ENCODE data around the gene AASS. TPM values are rescaled to one million over a fixed set of nuclear protein-coding genes. Genes with fewer than 3 reads are reported as not detected.
"Not testable (repeated sequence)": the region's sequence is repeated elsewhere in the genome, so short reads cannot be mapped to it uniquely, and the experiment has no call there.

The AASS gene
- polyA plus RNA-seq, 2 of the 4 experiments (the other 2 are of a cell fraction) = 0.04 to 0.21 TPM

- H3K4me2 ChIP-seq = no peak overlapping the region
- ChIA-PET POLR2A (no interaction called here), CTCF (no interaction called here)
- 0% methylated on average over 3 of the region's 3 CpGs for WGBS (ENCODE audit: missing lambda C conversion rate)
- no peak overlapping the region for H3K4me3 ChIP-seq
- no peak for TF ChIP-seq SMC3 (IDR thresholded peaks at IDR 0.05)
- TF ChIP-seq, protein P1, sequence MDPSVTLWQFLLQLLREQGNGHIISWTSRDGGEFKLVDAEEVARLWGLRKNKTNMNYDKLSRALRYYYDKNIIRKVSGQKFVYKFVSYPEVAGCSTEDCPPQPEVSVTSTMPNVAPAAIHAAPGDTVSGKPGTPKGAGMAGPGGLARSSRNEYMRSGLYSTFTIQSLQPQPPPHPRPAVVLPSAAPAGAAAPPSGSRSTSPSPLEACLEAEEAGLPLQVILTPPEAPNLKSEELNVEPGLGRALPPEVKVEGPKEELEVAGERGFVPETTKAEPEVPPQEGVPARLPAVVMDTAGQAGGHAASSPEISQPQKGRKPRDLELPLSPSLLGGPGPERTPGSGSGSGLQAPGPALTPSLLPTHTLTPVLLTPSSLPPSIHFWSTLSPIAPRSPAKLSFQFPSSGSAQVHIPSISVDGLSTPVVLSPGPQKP (IDR thresholded peaks at IDR 0.05; ENCODE audit: low read depth, low read length) = no peak
- TF ChIP-seq SREBF2 (IDR thresholded peaks at IDR 0.05) = no peak
- TF ChIP-seq, protein P2, sequence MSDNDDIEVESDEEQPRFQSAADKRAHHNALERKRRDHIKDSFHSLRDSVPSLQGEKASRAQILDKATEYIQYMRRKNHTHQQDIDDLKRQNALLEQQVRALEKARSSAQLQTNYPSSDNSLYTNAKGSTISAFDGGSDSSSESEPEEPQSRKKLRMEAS (IDR thresholded peaks at IDR 0.05) = no peak
- TF ChIP-seq HES2 (IDR thresholded peaks at IDR 0.05) = no peak
- no peak for TF ChIP-seq NFE2L2 (conservative IDR thresholded peaks at IDR 0.05; ENCODE audit: low read length)
- no peak for TF ChIP-seq JUNB (IDR thresholded peaks at IDR 0.05)
- DNase-seq (ENCODE audit: low read depth in 1 of 2, low spot score in 1 of 2) (no peak), ATAC-seq (no peak), FAIRE-seq (no peak)
- no peak overlapping the region for H3K27ac ChIP-seq
- no peaks in the 10 kb centered on the region for H3K4me1 ChIP-seq
- H3K9me3 ChIP-seq = no peaks in the 10 kb centered on the region
Measured at GRCh38 chr7:122183106-122183505, 39.1 kb upstream of the AASS start.

GRCh38 chr7:122182081-122182480, 38.0 kb upstream of the AASS start:
- 0% methylated on average over 1 of the region's 1 CpG for WGBS (ENCODE audit: missing lambda C conversion rate)
- TF ChIP-seq CHD2 (IDR thresholded peaks at IDR 0.05; ENCODE audit: low read length, partially characterized antibody) (no peak), EHF (CRISPR knock-in tag; IDR thresholded peaks at IDR 0.05) (no peak), EP300 (IDR thresholded peaks at IDR 0.05) (no peak), HEYL (CRISPR knock-in tag; IDR thresholded peaks at IDR 0.05) (no peak), MAFK (IDR thresholded peaks at IDR 0.05; ENCODE audit: partially characterized antibody) (no peak), SREBF2 (IDR thresholded peaks at IDR 0.05) (no peak), SMC3 (IDR thresholded peaks at IDR 0.05) (no peak), KDM1A (IDR thresholded peaks at IDR 0.05; ENCODE audit: low read depth) (no peak), KDM5A (IDR thresholded peaks at IDR 0.05) (no peak), ZSCAN20 (CRISPR knock-in tag; IDR thresholded peaks at IDR 0.05) (no peak), RFX5 (IDR thresholded peaks at IDR 0.05) (no peak), RCOR1 (IDR thresholded peaks at IDR 0.05; ENCODE audit: low read depth, low read length) (no peak), HOXB5 (CRISPR knock-in tag; IDR thresholded peaks at IDR 0.05) (no peak), JUN (IDR thresholded peaks at IDR 0.05) (no peak), HOXB13 (CRISPR knock-in tag; IDR thresholded peaks at IDR 0.05; ENCODE audit: low read depth) (no peak), RAD21 (conservative IDR thresholded peaks at IDR 0.05 in 1 of 2, IDR thresholded peaks at IDR 0.05 in 1 of 2) (no peak), HOXA7 (CRISPR knock-in tag; IDR thresholded peaks at IDR 0.05) (no peak), RARB (CRISPR knock-in tag; IDR thresholded peaks at IDR 0.05) (no peak)
- TF ChIP-seq, protein P2 (IDR thresholded peaks at IDR 0.05) = no peak
- TF ChIP-seq, protein P3, sequence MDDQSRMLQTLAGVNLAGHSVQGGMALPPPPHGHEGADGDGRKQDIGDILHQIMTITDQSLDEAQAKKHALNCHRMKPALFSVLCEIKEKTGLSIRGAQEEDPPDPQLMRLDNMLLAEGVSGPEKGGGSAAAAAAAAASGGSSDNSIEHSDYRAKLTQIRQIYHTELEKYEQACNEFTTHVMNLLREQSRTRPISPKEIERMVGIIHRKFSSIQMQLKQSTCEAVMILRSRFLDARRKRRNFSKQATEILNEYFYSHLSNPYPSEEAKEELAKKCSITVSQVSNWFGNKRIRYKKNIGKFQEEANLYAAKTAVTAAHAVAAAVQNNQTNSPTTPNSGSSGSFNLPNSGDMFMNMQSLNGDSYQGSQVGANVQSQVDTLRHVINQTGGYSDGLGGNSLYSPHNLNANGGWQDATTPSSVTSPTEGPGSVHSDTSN (IDR thresholded peaks at IDR 0.05) = no peak
- CTCF ChIA-PET = no interaction called here

DNA sequence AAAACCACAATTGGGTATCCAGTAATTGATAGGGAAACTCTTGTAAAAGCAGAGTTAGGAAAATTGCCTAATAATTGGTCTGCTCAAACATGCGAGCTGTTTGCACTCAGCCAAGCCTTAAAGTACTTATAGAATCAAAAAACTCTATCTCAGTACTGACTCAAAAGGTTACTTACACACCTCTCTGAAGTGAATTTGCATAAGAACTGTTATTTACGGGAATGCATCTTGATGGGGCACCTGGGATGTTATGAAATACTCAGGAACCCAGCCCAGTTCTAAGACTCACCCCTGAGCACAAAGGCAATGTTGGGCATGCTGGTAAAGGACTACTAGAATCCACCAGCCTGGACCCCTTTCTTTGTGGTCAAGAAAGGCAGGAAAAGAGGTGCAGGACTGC, 28.1 kb upstream of the AASS start:
- 0% methylated on average over 2 of the region's 2 CpGs for WGBS (ENCODE audit: missing lambda C conversion rate)
- FAIRE-seq; CTCF ChIA-PET; H3K4me3 ChIP-seq; ATAC-seq; H3K27ac ChIP-seq; DNase-seq (ENCODE audit: low read depth in 1 of 2, low spot score in 1 of 2); POLR2A ChIA-PET; H3K9me3 ChIP-seq; H3K4me1 ChIP-seq; H3K4me2 ChIP-seq: not testable (repeated sequence)

More at GRCh38 chr7:122182081-122182480, 38.0 kb upstream of the AASS start:
- ATAC-seq = no peak
- no peak overlapping the region for H3K27ac ChIP-seq
- no peak overlapping the region for H3K4me2 ChIP-seq
- H3K4me3 ChIP-seq = no peak overlapping the region
- no peak for DNase-seq (ENCODE audit: low read depth in 1 of 2, low spot score in 1 of 2)
- POLR2A ChIA-PET = no interaction called here
- no peak for FAIRE-seq
- H3K4me1 ChIP-seq = no peaks in the 10 kb centered on the region
- H3K9me3 ChIP-seq = no peaks in the 10 kb centered on the region

Data from A549 (cell line).